ENCODE results near the gene ZNF613. TPM values are rescaled to one million over a fixed set of nuclear protein-coding genes. Genes with fewer than 3 reads are reported as not detected.

Gene ZNF613
- total and polyA plus RNA-seq, 2 of the 13 experiments (the other 11 are each of a cell fraction or from before 2014, with no cell fraction given) = 3.6 to 8.3 TPM

DNA sequence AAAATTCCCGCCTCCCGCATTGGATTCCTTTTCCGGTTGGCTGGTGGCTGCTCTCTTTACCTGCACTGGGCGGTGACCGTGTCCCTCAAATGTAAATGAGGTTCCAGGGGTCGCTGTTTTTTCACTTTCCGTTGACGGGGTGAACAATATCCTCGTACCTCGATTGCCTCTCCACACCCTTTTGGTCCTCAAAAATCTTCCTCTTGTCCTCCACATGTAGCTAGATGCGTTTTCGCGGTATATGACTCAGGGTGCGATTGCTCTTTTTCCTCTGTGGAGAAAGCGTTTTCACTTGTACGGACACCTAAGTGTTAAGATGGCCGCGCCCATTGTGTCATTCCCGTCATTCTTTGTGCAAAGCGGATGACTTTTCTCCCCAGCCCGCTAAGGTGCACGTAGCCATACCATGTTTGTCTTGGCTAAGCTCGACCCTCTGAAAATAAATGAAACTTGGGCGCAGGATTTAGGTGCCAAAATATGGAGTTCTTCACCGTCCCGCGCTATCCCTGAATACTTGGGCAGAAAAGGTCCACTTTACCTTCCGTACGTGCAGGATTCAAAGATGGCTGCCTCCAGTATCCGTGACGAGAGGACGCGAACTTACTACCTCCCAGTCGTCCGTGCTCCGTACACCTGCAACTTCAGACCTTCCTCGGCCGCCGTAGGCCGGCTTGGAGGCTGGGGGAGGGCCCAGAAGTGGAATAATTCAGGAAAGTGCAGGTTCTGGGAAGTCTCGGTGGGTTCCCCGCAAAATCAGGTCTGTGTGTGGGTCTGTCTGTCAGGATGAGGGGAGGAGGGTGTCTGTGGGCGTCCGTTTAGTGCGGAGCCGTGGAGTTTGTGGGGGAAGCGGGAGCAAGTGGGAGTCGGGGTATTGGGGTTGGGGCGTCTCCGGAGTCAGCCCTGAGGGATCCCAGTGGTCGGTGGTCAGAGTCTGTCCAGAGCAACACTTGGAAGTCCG lies at the start of gene ZNF613 (continued):
- TF ChIP-seq ZMYM4 (CRISPR knock-in tag; IDR thresholded peaks at IDR 0.05) = peak; percentile 88
- TF ChIP-seq, protein P1, sequence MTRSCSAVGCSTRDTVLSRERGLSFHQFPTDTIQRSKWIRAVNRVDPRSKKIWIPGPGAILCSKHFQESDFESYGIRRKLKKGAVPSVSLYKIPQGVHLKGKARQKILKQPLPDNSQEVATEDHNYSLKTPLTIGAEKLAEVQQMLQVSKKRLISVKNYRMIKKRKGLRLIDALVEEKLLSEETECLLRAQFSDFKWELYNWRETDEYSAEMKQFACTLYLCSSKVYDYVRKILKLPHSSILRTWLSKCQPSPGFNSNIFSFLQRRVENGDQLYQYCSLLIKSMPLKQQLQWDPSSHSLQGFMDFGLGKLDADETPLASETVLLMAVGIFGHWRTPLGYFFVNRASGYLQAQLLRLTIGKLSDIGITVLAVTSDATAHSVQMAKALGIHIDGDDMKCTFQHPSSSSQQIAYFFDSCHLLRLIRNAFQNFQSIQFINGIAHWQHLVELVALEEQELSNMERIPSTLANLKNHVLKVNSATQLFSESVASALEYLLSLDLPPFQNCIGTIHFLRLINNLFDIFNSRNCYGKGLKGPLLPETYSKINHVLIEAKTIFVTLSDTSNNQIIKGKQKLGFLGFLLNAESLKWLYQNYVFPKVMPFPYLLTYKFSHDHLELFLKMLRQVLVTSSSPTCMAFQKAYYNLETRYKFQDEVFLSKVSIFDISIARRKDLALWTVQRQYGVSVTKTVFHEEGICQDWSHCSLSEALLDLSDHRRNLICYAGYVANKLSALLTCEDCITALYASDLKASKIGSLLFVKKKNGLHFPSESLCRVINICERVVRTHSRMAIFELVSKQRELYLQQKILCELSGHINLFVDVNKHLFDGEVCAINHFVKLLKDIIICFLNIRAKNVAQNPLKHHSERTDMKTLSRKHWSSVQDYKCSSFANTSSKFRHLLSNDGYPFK (CRISPR knock-in tag; IDR thresholded peaks at IDR 0.05; ENCODE audit: borderline replicate concordance) = peak; percentile 79
- TF ChIP-seq, protein P2, sequence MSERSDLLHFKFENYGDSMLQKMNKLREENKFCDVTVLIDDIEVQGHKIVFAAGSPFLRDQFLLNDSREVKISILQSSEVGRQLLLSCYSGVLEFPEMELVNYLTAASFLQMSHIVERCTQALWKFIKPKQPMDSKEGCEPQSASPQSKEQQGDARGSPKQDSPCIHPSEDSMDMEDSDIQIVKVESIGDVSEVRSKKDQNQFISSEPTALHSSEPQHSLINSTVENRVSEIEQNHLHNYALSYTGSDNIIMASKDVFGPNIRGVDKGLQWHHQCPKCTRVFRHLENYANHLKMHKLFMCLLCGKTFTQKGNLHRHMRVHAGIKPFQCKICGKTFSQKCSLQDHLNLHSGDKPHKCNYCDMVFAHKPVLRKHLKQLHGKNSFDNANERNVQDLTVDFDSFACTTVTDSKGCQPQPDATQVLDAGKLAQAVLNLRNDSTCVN (CRISPR knock-in tag; IDR thresholded peaks at IDR 0.05; ENCODE audit: borderline replicate concordance) = no peak; the same call in 1 of the 2 replicates
- no peak for TF ChIP-seq ONECUT2 (CRISPR knock-in tag; IDR thresholded peaks at IDR 0.05)
- TF ChIP-seq, protein P3, sequence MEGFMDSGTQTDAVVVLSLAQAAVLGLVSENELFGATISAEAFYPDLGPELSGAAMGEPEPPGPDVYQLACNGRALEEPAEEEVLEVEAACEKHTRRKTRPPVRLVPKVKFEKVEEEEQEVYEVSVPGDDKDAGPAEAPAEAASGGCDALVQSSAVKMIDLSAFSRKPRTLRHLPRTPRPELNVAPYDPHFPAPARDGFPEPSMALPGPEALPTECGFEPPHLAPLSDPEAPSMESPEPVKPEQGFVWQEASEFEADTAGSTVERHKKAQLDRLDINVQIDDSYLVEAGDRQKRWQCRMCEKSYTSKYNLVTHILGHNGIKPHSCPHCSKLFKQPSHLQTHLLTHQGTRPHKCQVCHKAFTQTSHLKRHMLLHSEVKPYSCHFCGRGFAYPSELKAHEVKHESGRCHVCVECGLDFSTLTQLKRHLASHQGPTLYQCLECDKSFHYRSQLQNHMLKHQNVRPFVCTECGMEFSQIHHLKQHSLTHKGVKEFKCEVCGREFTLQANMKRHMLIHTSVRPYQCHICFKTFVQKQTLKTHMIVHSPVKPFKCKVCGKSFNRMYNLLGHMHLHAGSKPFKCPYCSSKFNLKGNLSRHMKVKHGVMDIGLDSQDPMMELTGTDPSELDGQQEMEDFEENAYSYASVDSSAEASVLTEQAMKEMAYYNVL (CRISPR knock-in tag; IDR thresholded peaks at IDR 0.05; ENCODE audit: borderline replicate concordance) = peak; percentile 85; the same call in 1 of the 2 replicates
- TF ChIP-seq, protein P4, sequence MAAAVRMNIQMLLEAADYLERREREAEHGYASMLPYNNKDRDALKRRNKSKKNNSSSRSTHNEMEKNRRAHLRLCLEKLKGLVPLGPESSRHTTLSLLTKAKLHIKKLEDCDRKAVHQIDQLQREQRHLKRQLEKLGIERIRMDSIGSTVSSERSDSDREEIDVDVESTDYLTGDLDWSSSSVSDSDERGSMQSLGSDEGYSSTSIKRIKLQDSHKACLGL (CRISPR knock-in tag; IDR thresholded peaks at IDR 0.05) = 0 out of 2 replicates have a peak, but pooled peaks have one; percentile 53
- peak; percentile 54; the same call in 1 of the 2 replicates for TF ChIP-seq ZSCAN25 (CRISPR knock-in tag; IDR thresholded peaks at IDR 0.05)
- TF ChIP-seq ZNF747 (CRISPR knock-in tag; IDR thresholded peaks at IDR 0.05; ENCODE audit: borderline replicate concordance) = no peak
- TF ChIP-seq HNRNPLL (IDR thresholded peaks at IDR 0.05; ENCODE audit: low read depth, low read length, poor library complexity, severe bottlenecking) = peak; percentile 36
- 0 out of 2 replicates have a peak, but pooled peaks have one; percentile 16 for TF ChIP-seq ZSCAN9 (CRISPR knock-in tag; IDR thresholded peaks at IDR 0.05; ENCODE audit: borderline replicate concordance)
- TF ChIP-seq ZNF225 (CRISPR knock-in tag; IDR thresholded peaks at IDR 0.05) = 0 out of 2 replicates have a peak, but pooled peaks have one; percentile 49
- peak; percentile 17; the same call in 1 of the 2 replicates for TF ChIP-seq FOSL2 (CRISPR knock-in tag; IDR thresholded peaks at IDR 0.05)
- TF ChIP-seq ATF1 (CRISPR knock-in tag; IDR thresholded peaks at IDR 0.05) = peak; percentile 77
- TF ChIP-seq, protein P5, sequence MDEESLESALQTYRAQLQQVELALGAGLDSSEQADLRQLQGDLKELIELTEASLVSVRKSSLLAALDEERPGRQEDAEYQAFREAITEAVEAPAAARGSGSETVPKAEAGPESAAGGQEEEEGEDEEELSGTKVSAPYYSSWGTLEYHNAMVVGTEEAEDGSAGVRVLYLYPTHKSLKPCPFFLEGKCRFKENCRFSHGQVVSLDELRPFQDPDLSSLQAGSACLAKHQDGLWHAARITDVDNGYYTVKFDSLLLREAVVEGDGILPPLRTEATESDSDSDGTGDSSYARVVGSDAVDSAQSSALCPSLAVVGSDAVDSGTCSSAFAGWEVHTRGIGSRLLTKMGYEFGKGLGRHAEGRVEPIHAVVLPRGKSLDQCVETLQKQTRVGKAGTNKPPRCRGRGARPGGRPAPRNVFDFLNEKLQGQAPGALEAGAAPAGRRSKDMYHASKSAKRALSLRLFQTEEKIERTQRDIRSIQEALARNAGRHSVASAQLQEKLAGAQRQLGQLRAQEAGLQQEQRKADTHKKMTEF (CRISPR knock-in tag; IDR thresholded peaks at IDR 0.05) = peak; percentile 58
- TF ChIP-seq SNAI1 (CRISPR knock-in tag; IDR thresholded peaks at IDR 0.05; ENCODE audit: borderline replicate concordance) = peak; percentile 65; the same call in 1 of the 2 replicates
- TF ChIP-seq RARA (CRISPR knock-in tag; IDR thresholded peaks at IDR 0.05) = peak; percentile 12; the same call in 1 of the 2 replicates
- TF ChIP-seq SOX5 (CRISPR knock-in tag; IDR thresholded peaks at IDR 0.05; ENCODE audit: borderline replicate concordance) = no peak
- peak; percentile 91 for TF ChIP-seq SAP130 (CRISPR knock-in tag; IDR thresholded peaks at IDR 0.05; ENCODE audit: low read depth)
- TF ChIP-seq SALL1 (CRISPR knock-in tag; IDR thresholded peaks at IDR 0.05) = peak; percentile 66; the same call in 1 of the 2 replicates
- TF ChIP-seq ZFY (CRISPR knock-in tag; IDR thresholded peaks at IDR 0.05) = peak; percentile 64
- 0 out of 2 replicates have a peak, but pooled peaks have one; percentile 50 for TF ChIP-seq ZFP36L1 (CRISPR knock-in tag; IDR thresholded peaks at IDR 0.05)
